ENCODE data around the gene TRIM37.
"Not testable (repeated sequence)": the region's sequence is repeated elsewhere in the genome, so short reads cannot be mapped to it uniquely, and the experiment has no call there.

TRIM37 gene

DNA sequence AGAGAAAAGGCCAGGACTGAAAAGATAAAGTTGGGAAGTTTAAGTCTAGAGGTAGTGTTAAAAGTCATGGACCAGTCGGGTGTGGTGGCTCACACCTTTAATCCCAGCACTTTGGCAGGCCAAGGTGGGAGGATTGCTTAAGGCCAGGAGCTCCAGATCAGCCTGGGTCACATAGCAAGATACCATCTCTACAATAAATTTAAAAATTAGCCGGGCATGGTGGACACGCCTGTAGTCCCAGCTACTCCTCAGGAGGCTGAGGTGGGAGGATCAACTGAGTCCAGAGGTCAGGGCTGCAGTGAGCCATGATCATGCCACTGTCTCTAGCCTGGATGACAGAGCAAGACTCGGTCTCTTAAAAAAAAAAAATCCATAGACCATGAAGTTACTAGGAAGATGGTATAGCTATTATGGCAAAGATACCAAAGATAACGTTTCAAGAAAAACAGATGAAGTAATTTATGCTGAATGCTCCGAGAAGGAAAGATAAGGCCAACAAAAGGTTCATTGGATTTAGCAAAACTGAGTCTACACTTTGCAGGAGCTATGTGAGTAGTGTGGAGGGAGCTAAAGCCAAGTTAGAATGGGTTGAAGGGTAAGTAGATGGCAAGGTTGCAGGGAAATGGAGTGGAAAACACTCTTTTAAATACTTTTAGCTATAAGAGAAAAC lies 11.7 kb downstream of the TRIM37 start:
- DNase-seq (ENCODE audit: low read depth), result peak; percentile 11
- TF ChIP-seq, protein P1, sequence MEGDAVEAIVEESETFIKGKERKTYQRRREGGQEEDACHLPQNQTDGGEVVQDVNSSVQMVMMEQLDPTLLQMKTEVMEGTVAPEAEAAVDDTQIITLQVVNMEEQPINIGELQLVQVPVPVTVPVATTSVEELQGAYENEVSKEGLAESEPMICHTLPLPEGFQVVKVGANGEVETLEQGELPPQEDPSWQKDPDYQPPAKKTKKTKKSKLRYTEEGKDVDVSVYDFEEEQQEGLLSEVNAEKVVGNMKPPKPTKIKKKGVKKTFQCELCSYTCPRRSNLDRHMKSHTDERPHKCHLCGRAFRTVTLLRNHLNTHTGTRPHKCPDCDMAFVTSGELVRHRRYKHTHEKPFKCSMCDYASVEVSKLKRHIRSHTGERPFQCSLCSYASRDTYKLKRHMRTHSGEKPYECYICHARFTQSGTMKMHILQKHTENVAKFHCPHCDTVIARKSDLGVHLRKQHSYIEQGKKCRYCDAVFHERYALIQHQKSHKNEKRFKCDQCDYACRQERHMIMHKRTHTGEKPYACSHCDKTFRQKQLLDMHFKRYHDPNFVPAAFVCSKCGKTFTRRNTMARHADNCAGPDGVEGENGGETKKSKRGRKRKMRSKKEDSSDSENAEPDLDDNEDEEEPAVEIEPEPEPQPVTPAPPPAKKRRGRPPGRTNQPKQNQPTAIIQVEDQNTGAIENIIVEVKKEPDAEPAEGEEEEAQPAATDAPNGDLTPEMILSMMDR (conservative IDR thresholded peaks at IDR 0.05; ENCODE audit: low read depth, low read length), result no peak
- no peak overlapping the region for H3K4me3 ChIP-seq (ENCODE audit: low read depth, low read length)

DNA sequence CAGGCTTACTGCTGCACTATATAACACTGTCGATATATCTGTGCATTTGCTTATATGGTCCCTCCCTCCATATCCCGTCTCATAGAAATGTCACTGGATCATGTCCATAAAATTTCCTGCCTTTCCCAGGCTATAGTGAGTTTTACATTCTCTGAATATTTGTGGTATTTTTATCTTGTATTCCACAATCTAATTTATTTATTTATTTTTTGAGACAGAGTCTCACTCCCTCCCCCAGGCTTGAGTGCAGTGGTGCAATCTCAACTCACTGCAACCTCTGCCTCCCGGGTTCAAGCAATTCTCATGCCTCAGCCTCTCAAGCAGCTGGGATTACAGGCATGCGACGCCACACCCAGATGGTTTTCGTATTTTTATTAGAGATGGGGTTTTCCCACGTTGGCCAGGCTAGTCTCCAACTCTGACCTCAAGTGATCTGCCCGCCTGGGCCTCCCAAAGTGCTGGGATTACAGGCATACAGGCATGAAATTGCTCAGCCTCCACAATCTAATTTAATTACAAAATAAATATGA lies 12.9 kb downstream of the TRIM37 start:
- H3K4me3 ChIP-seq (ENCODE audit: low read depth, low read length), result peak overlapping the region; percentile 1
- peak; percentile 98 for DNase-seq (ENCODE audit: low read depth)
- TF ChIP-seq, protein P1 (conservative IDR thresholded peaks at IDR 0.05; ENCODE audit: low read depth, low read length), result no peak

DNA sequence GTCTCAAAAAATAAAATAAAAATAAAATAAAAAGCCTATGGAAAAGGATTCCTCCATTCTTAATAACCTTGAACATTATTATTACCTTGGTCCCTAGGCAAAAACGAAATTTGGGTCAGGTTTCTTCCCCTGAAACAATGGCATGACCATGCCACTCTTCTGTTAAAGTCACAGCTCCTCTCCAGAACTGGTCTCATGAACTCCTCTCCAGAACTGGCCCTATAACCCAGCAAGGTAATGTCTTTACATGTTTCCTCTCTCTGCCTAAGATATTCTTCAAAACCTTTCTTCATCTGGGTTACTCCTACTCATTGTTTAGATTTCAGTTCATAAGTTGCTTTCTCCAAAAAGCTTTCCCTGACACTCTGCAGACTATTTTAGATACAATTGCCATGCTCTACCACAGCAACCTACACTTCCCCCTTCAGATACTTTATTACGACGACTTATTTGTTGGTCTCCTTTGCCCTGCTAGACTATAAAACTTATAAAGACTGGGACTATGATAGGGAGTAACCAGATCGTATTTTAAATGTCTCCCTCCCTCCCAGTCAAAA lies 13.5 kb downstream of the TRIM37 start:
- no peak for DNase-seq (ENCODE audit: low read depth)
- TF ChIP-seq, protein P1 (conservative IDR thresholded peaks at IDR 0.05; ENCODE audit: low read depth, low read length), result no peak
- H3K4me3 ChIP-seq (ENCODE audit: low read depth, low read length), result peak overlapping the region; percentile 1

DNA sequence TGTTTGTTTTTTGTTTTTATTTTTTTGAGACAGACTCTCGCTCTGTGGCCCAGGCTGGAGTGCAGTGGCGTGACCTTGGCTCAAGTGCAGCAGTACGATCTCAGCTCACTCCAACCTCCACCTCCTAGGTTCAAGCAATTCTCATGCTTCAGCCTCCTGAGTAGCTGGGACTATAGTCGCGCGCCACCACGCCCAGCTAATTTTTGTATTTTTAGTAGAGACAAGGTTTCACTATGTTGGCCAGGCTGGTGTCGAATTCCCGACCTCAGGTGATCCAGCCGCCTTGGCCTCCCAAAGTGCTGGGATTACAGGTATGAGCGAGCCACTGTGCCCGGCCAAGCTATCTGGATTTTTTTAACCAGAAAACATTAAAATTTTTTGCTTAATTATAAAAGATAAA lies 16.1 kb downstream of the TRIM37 start:
- not testable (repeated sequence) for H3K4me3 ChIP-seq (ENCODE audit: low read depth, low read length); DNase-seq (ENCODE audit: low read depth)

DNA sequence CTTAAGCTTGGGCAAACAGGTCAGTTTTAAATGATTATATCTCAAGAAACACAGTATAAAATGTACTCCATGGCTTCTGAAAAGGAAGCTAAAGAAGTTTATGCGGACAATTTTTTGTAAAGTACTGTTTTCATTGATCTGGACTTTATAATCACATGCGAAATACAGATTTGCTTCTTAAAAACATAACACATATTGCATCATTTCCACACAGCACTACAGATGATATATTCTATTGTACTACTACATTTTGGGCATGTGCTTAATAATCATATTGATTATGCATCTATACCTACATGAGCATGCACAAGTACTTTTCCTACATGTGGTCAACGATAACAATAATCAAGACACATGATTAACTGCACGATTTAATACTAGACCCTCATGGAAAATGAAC lies 22.5 kb downstream of the TRIM37 start:
- DNase-seq (ENCODE audit: low read depth), result no peak
- TF ChIP-seq, protein P1 (conservative IDR thresholded peaks at IDR 0.05; ENCODE audit: low read depth, low read length), result no peak
- H3K4me3 ChIP-seq (ENCODE audit: low read depth, low read length), result no peak overlapping the region

DNA sequence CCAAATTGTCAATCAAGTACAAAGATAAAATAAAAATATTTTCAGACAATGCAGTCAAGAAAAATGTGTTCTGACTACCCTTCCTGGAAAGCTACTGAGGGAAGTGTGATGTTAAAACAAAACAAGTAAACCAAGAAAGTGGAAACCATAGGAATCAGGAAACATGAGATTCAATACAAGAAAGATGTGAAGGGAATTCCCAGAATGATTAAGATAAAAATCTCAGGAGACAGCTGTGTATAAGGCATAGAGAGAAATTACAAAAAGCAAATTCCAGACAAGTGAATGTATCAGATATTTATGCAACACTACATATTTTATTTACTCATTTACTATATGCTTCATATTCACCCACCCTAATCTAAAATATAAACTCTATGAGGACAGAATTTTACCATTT lies 32.2 kb downstream of the TRIM37 start:
- TF ChIP-seq, protein P1 (conservative IDR thresholded peaks at IDR 0.05; ENCODE audit: low read depth, low read length), result no peak
- H3K4me3 ChIP-seq (ENCODE audit: low read depth, low read length), result no peak overlapping the region
- DNase-seq (ENCODE audit: low read depth), result peak; percentile 79

DNA sequence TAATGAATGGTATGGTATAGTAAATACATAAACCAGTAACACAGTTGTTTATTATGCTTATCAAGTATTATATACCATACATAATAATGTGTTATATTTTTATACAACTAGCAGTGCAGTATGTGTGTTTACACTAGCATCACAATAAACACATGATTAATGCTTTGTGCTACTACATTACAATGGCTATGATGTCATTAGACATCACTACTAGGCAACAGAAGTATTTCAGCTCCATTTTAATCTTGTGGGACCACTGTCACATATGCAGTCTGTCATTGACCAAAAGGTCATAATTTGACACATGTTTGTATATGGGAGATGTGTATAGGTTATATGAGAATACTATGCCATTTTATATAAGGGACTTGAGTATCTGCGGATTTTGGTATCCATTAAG lies 32.7 kb downstream of the TRIM37 start:
- H3K4me3 ChIP-seq (ENCODE audit: low read depth, low read length), result no peak overlapping the region
- DNase-seq (ENCODE audit: low read depth), result no peak
- TF ChIP-seq, protein P1 (conservative IDR thresholded peaks at IDR 0.05; ENCODE audit: low read depth, low read length), result no peak

All from choroid plexus epithelial cell (primary cell).